GM12878 (cell line): ENCODE results near the gene ADPRHL1. TPM values are rescaled to one million over a fixed set of nuclear protein-coding genes. Genes with fewer than 3 reads are reported as not detected.

Source experiments
- ATAC-seq: fragments of 200-7000 bp; cut with Tn5 transposase; 3 replicates; pipeline ENCODE4 v1.9.1; 2020; ENCODE audit warnings: mild to moderate bottlenecking, moderate library complexity
- BruUV-seq: library from RNA; stranded (reverse); fragments of 400-500 nt; replicated peaks from 2 replicates; lab custom pipeline; 2021; lab: Mats Ljungman, UMichigan
- CTCF ChIA-PET: fragments of 300-600 bp; sonication (Branson Sonifier 250); formaldehyde crosslinking; extraction: SDS; loops from one replicate; lab custom pipeline; 2021; ENCODE audit warnings: inconsistent platforms; lab: Yijun Ruan, JAX
- POLR2A ChIA-PET: fragments of 350-600 bp; formaldehyde crosslinking; extraction: SDS; loops from one replicate; lab custom pipeline; 2021; ENCODE audit warnings: inconsistent platforms; lab: Charles Lee
- RAD21 ChIA-PET: fragments of 300-600 bp; sonication (Branson Sonifier 250); formaldehyde crosslinking; loops from one replicate; lab custom pipeline; 2023; ENCODE audit warnings: antibody characterized with exemption; ENCODE audit not compliant: unreplicated experiment; lab: Charles Lee
- SMC1A ChIA-PET: fragments of 300-600 bp; sonication (Branson Sonifier 250); formaldehyde crosslinking; loops from one replicate; lab custom pipeline; 2023; ENCODE audit not compliant: unreplicated experiment, uncharacterized antibody; lab: Charles Lee
- DNase-seq: peaks from one replicate; pipeline ENCODE4 v3.0.0-alpha.2; 2011; ENCODE audit warnings: low read depth, low spot score
- FAIRE-seq: peaks from 3 replicates; lab custom pipeline; 2011; peaks lifted over from hg19 to GRCh38; lab: Jason Lieb, UNC
- H2AFZ ChIP-seq: 2 replicates; pipeline ENCODE4 v1.6.0; 2011; ENCODE audit warnings: low read depth, low read length, control low read depth; ENCODE audit not compliant: control insufficient read depth
- H3K27ac ChIP-seq: 2 replicates; pipeline ENCODE4 v1.5.1; 2011; ENCODE audit warnings: control low read depth; ENCODE audit not compliant: control insufficient read depth, insufficient read depth
- H3K27me3 ChIP-seq, 2 experiments: replicated peaks in 1 of 2; 2 replicates each; pipeline versions ENCODE4 v1.6.0 to v1.6.1; 2011; ENCODE audit warnings: low read length in 1 of 2; ENCODE audit not compliant: control insufficient read depth in 2 of 2, insufficient read depth in 2 of 2
- H3K36me3 ChIP-seq, 2 experiments: 2 replicates each; pipeline ENCODE4 v1.5.1; 2011; ENCODE audit warnings: low read length in 1 of 2; ENCODE audit not compliant: control insufficient read depth in 2 of 2, insufficient read depth in 2 of 2
- H3K4me1 ChIP-seq: 2 replicates; pipeline ENCODE4 v1.6.1; 2011; ENCODE audit warnings: mild to moderate bottlenecking, low read length, moderate library complexity, mixed read lengths; ENCODE audit not compliant: control insufficient read depth, insufficient read depth
- H3K4me2 ChIP-seq: 2 replicates; pipeline ENCODE4 v1.6.0; 2011; ENCODE audit warnings: control low read depth; ENCODE audit not compliant: control insufficient read depth, insufficient read depth
- H3K4me3 ChIP-seq: fragments of 200-600 bp; sonication (generic); 2 replicates; pipeline ENCODE4 v1.5.1; 2016
- H3K79me2 ChIP-seq: 2 replicates; pipeline ENCODE4 v1.6.0; 2011; ENCODE audit warnings: low read length; ENCODE audit not compliant: control insufficient read depth, insufficient read depth
- H3K9ac ChIP-seq: 2 replicates; pipeline ENCODE4 v1.8.0; 2011; ENCODE audit warnings: low read length, control low read depth, mixed read lengths; ENCODE audit not compliant: control insufficient read depth, insufficient read depth
- H3K9me3 ChIP-seq: replicated peaks from 3 replicates; pipeline ENCODE4 v1.5.1; 2011; ENCODE audit warnings: mild to moderate bottlenecking, low read length; ENCODE audit not compliant: control insufficient read depth, insufficient read depth
- H4K20me1 ChIP-seq: 2 replicates; pipeline ENCODE4 v1.6.0; 2011; ENCODE audit not compliant: control insufficient read depth, insufficient read depth
- CHD4 ChIP-seq: fragments of 200-600 bp; sonication (generic); IDR thresholded peaks from 2 replicates; pipeline ENCODE4 v1.6.1; 2016; ENCODE audit warnings: mild to moderate bottlenecking
- E4F1 ChIP-seq: fragments of 450-650 bp; IDR thresholded peaks from 2 replicates; pipeline ENCODE4 v1.6.1; 2018; ENCODE audit warnings: borderline replicate concordance, mild to moderate bottlenecking; ENCODE audit not compliant: partially characterized antibody
- FOXK2 ChIP-seq: fragments of 450-650 bp; IDR thresholded peaks from 2 replicates; pipeline ENCODE4 v1.6.1; 2017; ENCODE audit warnings: mild to moderate bottlenecking, moderate library complexity
- HDAC2 ChIP-seq: fragments of 200-600 bp; sonication (generic); IDR thresholded peaks from 2 replicates; pipeline ENCODE4 v1.6.1; 2017
- IRF3 ChIP-seq: fragments of 450-650 bp; IDR thresholded peaks from 2 replicates; pipeline ENCODE4 v1.6.1; 2014; ENCODE audit warnings: mild to moderate bottlenecking
- SUZ12 ChIP-seq: fragments of 200-600 bp; sonication (generic); IDR thresholded peaks from one replicate; pipeline ENCODE4 v1.6.1; 2018; ENCODE audit warnings: antibody characterized with exemption, mild to moderate bottlenecking; ENCODE audit not compliant: unreplicated experiment
- TARDBP ChIP-seq: IDR thresholded peaks from 2 replicates; pipeline ENCODE4 v1.6.1; 2016; ENCODE audit warnings: borderline replicate concordance
- WGBS: methylation state at CpG from one replicate; pipeline ENCODE4 v1.1.6; 2016; ENCODE audit warnings: low lambda C conversion rate; ENCODE audit not compliant: insufficient replicate concordance, insufficient coverage; ENCODE audit errors: missing lambda C conversion rate; 5-methylcytosine and 5-hydroxymethylcytosine counted together
- in situ Hi-C: fragments of 300-500 bp; cut with MboI; formaldehyde crosslinking; loops from 9 replicates; pipeline ENCODE4 v1.14.3; 2018; ENCODE audit warnings: mixed read lengths
- intact Hi-C: fragments of 100-400 bp; cut with micrococcal nuclease; formaldehyde crosslinking; loops from one replicate; pipeline ENCODE4 v1.14.2; 2022; ENCODE audit not compliant: unreplicated experiment
- polyA plus RNA-seq, 11 experiments: library from polyadenylated mRNA; depleted of rRNA in 4 of 11; unstranded in 6 of 11; stranded (reverse) in 5 of 11; fragments of >200 nt; fragmentation: Nextera tagmentation in 4 of 11; fragmentation: Illumina TruSeq in 1 of 11; extraction: Ambion mirVana in 4 of 11; extraction: Trizol in 1 of 11; gene quantifications; 1 replicate in 1 of 11; 2 replicates in 10 of 11; pipeline versions ENCODE4 v1.2.1 to v1.2.3, GENCODE V29; 2011 to 2016; ENCODE audit warnings: inconsistent platforms in 2 of 11, missing spikeins in 2 of 11, low read depth in 1 of 11
- total RNA-seq, 4 experiments: library from RNA; depleted of rRNA in 3 of 4; stranded (reverse); fragments of >200 nt in 3 of 4; fragmentation: Illumina TruSeq in 1 of 4; extraction: Trizol in 1 of 4; gene quantifications; 2 replicates each; pipeline versions ENCODE4 v1.2.1 to v1.2.3, GENCODE V29; 2013 to 2021

ADPRHL1 gene
- total and polyA plus RNA-seq, 10 of the 15 experiments (the other 5 are each of a cell fraction or from before 2014, with no cell fraction given), result 0.05 to 1.9 (median 1.0) TPM

GRCh38 chr13:113359571-113359970, 93.7 kb downstream of the ADPRHL1 start:
- ChIA-PET SMC1A (no interaction called here), POLR2A (no interaction called here), RAD21 (no interaction called here), CTCF (no interaction called here)
- DNase-seq (no peak), ATAC-seq (no peak), FAIRE-seq (no peak)
- WGBS, result 63% methylated on average over 11 of the region's 11 CpGs
- intact Hi-C loops (no loop called here), in situ Hi-C loops (no loop called here)
- Histone ChIP-seq H4K20me1 (no peaks in the 10 kb centered on the region), H3K36me3 (no peaks in the 10 kb centered on the region), H2AFZ (no peak overlapping the region), H3K9ac (no peak overlapping the region), H3K27me3 (peaks cover 0 to 5% of the 10 kb centered on the region in 2 experiments; a peak in 3 of 4 replicates), H3K9me3 (no peaks in the 10 kb centered on the region), H3K27ac (no peak overlapping the region), H3K4me2 (no peak overlapping the region), H3K79me2 (no peaks in the 10 kb centered on the region), H3K4me3 (no peak overlapping the region), H3K4me1 (no peaks in the 10 kb centered on the region)
- TF ChIP-seq IRF3, result no peak
- no peak for TF ChIP-seq HDAC2
- no peak for TF ChIP-seq FOXK2
- TF ChIP-seq E4F1, result no peak
- TF ChIP-seq CHD4, result no peak
- no peak for TF ChIP-seq SUZ12
- no peak for TF ChIP-seq TARDBP
- no TSS peak for BruUV-seq
